Raji (cell line): ENCODE results near the gene CGB5.

Experiments
- POLR2A ChIP-seq: IDR thresholded peaks from 2 replicates; pipeline ENCODE4 v1.6.1; 2011; ENCODE audit warnings: low read depth, low read length, control low read depth; ENCODE audit not compliant: insufficient read depth

The CGB5 gene

GRCh38 chr19:49059053-49059452 is 15.4 kb downstream of the CGB5 start:
- no peak for TF ChIP-seq POLR2A

DNA sequence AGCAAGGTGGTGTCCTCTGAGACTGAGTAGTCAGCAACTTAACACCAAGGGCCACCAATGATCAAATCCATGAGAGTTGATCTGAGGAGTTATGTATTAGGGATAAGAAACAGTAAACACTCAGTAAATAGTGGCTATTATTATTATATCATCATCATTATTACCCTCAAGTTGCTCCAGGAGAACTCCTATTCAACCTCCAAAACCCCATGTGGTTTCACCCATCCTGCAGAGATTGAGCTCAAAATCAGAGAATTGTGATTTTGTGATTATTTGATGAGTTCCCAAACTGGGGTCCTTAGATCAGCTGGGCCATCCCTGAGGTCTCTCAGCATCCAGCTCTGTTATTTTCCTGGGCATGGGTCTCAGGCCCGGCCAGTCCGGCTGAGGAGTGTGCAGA is 17.4 kb downstream of the CGB5 start:
- TF ChIP-seq POLR2A, result no peak

DNA sequence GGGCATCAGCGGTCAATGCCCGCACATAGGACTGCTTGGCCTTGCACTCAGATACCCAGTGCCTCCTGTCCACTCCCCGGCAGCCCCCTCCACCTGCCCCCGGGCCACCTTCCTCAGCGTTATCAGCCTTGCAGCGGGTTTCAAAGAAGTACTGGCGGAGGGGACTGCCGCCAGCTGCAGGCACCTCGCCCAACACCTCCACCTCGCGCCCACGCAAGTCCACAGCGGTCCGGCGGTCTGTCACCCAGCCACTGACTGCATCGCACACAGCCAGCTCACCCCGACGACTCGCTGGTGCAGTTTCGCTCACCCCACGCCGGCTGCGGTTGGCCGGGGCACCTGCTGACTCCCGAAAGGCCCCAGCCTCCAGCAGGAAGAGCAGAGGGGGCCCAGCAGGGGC is 17.8 kb downstream of the CGB5 start:
- no peak for TF ChIP-seq POLR2A

GRCh38 chr19:49064029-49064629 is 20.5 kb downstream of the CGB5 start:
- no peak for TF ChIP-seq POLR2A

GRCh38 chr19:49064768-49065611 is 21.3 kb downstream of the CGB5 start, which contains the start of gene NTF4:
TSS of gene NTF4 (minus strand) at chr19:49064818. CDS start at chr19:49061997, 2,821 bp downstream.
- no peak for TF ChIP-seq POLR2A

DNA sequence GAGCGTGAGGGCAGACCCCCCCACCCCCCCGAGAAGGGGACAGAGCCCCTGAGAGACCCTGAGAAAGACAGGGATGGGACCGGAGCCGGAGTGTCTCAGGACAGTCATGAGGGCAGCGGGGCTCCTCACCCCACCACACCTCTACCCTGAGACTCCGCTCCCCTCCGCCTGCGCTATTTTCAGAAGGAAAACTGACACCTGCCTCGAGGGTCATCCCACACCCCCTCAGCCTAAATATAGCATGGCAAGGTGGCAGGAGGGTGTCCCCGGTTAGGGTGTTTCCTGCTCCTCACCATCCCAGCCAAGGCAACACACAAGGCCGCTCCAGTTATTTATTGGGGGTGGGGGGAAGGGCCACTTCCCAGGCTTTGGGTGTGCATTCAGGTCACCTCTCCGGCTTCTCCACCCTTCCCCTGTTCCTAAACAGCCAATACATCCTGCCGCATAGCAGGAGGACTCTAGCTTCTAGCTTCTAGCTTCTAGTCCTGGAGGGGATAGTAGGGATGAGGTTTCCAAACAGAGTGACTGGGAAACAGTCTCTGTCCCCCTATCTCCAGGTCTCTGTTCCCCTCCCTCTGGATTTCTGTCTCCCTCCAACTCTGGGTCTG is 22.4 kb downstream of the CGB5 start:
- no peak for TF ChIP-seq POLR2A

- no peak for TF ChIP-seq POLR2A
These were observed 23.9 kb downstream of the CGB5 start for GRCh38 chr19:49067554-49067953.

GRCh38 chr19:49069026-49069425 is 25.4 kb downstream of the CGB5 start:
- no peak for TF ChIP-seq POLR2A

- no peak for TF ChIP-seq POLR2A
These were observed 26.8 kb downstream of the CGB5 start for GRCh38 chr19:49070416-49070815.

GRCh38 chr19:49071860-49072547 is 28.4 kb downstream of the CGB5 start:
- no peak for TF ChIP-seq POLR2A

DNA sequence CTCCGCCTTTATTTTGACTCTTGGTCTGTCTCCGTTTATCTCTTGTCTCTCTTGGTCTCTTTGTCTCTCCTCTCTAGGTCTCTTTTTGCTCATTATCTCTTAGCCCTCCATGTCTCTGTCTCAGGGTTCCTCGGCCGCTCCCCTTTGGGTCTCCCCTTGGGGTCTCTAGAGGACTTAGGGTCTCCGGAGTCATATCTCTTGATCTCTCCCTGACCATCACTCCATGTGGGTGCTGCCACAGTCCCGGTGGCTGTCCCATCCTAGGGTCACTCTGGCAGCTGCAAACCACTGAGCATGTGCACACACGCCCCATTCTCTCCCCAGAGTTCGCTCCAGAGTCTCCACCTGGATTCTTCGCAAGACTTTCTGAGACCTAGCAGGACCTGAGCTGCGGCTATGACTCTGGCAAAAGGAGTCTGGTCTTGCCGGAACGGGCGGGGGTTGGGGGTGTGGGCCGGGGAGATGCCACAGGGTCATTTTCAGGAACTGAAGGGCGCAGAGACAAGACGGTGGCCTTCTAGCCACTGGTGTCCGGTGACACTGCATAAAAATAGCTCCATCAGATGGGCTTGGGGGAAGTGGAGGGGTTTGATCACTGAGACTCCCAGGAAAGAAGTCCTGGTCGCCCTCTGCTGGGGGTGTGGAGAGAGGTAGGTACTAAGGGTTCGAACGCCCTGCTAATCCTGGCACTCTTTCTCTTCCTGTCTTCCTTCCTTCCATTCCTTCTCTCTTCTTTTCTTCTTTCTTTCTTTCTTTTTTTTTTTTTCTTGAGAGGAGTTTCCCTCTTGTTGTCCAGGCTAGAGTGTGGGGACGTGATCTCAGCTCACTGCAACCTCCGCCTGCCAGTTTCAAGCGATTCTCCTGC is 30.1 kb downstream of the CGB5 start:
- TF ChIP-seq POLR2A, result no peak

GRCh38 chr19:49080392-49080791 is 36.7 kb downstream of the CGB5 start:
- no peak for TF ChIP-seq POLR2A

- no peak for TF ChIP-seq POLR2A
These were observed 37.6 kb downstream of the CGB5 start for GRCh38 chr19:49081273-49081672.

GRCh38 chr19:49084206-49085019 is 40.8 kb downstream of the CGB5 start:
- TF ChIP-seq POLR2A, result no peak
